ENCODE measurements around the gene FAM181A.

DNA sequence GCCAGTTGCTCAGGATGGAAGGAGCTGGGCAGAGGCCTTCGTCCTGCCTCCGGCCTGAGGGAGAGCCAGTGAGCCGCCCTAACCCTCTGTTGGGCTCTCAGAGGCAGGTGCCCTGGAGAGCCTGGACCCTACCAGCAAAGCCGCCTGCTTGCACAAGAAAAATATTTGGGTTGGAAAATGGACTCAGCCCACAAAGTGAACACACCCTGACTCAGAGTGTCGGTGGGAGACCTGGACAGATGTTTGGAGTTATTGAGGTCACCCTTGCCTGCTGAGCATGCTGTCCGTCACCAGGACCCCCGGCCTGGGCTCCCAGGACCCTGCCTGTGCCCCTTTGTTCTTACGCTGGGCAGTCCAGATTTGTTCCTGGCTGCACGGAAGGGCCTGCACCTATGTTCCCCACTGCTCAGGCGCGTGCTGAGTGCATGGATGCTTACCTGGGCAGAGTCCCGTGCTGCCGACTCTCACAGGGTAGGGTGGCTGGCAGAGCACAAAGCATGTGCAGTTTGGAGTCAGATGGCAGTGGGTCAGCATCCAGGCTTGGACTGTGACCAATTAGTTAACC, 22.4 kb downstream of the FAM181A start:
- TF ChIP-seq, protein P1, sequence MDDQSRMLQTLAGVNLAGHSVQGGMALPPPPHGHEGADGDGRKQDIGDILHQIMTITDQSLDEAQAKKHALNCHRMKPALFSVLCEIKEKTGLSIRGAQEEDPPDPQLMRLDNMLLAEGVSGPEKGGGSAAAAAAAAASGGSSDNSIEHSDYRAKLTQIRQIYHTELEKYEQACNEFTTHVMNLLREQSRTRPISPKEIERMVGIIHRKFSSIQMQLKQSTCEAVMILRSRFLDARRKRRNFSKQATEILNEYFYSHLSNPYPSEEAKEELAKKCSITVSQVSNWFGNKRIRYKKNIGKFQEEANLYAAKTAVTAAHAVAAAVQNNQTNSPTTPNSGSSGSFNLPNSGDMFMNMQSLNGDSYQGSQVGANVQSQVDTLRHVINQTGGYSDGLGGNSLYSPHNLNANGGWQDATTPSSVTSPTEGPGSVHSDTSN (IDR thresholded peaks at IDR 0.05; ENCODE audit: insufficient replicate concordance, low read depth, low read length): no peak
- TF ChIP-seq SPI1 (IDR thresholded peaks at IDR 0.05; ENCODE audit: borderline replicate concordance, insufficient read depth, low read depth, low read length) (no peak), EGR1 (IDR thresholded peaks at IDR 0.05; ENCODE audit: borderline replicate concordance in 1 of 2, low read depth in 2 of 2, low read length in 2 of 2) (no peak), MEF2B (IDR thresholded peaks at IDR 0.05; ENCODE audit: partially characterized antibody, poor library complexity, severe bottlenecking) (no peak), RAD21 (IDR thresholded peaks at IDR 0.05; ENCODE audit: insufficient read depth, low read depth, low read length) (no peak), JUND (IDR thresholded peaks at IDR 0.05; ENCODE audit: low read depth, low read length) (no peak), BCL11A (IDR thresholded peaks at IDR 0.05; ENCODE audit: low read depth, low read length) (no peak), EZH2 (IDR thresholded peaks at IDR 0.05; ENCODE audit: borderline replicate concordance, control insufficient read depth, low read depth, low read length) (no peak), GABPA (IDR thresholded peaks at IDR 0.05; ENCODE audit: low read depth) (no peak), ZNF24 (IDR thresholded peaks at IDR 0.05) (no peak), SREBF2 (IDR thresholded peaks at IDR 0.05; ENCODE audit: low read length) (no peak)
- TF ChIP-seq, protein P2, sequence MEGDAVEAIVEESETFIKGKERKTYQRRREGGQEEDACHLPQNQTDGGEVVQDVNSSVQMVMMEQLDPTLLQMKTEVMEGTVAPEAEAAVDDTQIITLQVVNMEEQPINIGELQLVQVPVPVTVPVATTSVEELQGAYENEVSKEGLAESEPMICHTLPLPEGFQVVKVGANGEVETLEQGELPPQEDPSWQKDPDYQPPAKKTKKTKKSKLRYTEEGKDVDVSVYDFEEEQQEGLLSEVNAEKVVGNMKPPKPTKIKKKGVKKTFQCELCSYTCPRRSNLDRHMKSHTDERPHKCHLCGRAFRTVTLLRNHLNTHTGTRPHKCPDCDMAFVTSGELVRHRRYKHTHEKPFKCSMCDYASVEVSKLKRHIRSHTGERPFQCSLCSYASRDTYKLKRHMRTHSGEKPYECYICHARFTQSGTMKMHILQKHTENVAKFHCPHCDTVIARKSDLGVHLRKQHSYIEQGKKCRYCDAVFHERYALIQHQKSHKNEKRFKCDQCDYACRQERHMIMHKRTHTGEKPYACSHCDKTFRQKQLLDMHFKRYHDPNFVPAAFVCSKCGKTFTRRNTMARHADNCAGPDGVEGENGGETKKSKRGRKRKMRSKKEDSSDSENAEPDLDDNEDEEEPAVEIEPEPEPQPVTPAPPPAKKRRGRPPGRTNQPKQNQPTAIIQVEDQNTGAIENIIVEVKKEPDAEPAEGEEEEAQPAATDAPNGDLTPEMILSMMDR (IDR thresholded peaks at IDR 0.05 in 2 of 3, conservative IDR thresholded peaks at IDR 0.05 in 1 of 3; ENCODE audit: control insufficient read depth in 2 of 3, extremely low read depth in 1 of 3, insufficient read depth in 1 of 3, low read depth in 3 of 3, low read length in 3 of 3): no peak
- TF ChIP-seq, protein P3, sequence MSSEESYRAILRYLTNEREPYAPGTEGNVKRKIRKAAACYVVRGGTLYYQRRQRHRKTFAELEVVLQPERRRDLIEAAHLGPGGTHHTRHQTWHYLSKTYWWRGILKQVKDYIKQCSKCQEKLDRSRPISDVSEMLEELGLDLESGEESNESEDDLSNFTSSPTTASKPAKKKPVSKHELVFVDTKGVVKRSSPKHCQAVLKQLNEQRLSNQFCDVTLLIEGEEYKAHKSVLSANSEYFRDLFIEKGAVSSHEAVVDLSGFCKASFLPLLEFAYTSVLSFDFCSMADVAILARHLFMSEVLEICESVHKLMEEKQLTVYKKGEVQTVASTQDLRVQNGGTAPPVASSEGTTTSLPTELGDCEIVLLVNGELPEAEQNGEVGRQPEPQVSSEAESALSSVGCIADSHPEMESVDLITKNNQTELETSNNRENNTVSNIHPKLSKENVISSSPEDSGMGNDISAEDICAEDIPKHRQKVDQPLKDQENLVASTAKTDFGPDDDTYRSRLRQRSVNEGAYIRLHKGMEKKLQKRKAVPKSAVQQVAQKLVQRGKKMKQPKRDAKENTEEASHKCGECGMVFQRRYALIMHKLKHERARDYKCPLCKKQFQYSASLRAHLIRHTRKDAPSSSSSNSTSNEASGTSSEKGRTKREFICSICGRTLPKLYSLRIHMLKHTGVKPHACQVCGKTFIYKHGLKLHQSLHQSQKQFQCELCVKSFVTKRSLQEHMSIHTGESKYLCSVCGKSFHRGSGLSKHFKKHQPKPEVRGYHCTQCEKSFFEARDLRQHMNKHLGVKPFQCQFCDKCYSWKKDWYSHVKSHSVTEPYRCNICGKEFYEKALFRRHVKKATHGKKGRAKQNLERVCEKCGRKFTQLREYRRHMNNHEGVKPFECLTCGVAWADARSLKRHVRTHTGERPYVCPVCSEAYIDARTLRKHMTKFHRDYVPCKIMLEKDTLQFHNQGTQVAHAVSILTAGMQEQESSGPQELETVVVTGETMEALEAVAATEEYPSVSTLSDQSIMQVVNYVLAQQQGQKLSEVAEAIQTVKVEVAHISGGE (CRISPR knock-in tag; IDR thresholded peaks at IDR 0.05): no peak
